ENCODE results near the gene ISY1. TPM values are rescaled to one million over a fixed set of nuclear protein-coding genes. Genes with fewer than 3 reads are reported as not detected.
A peak's percentile ranks its signal among the peaks of the same experiment; 100 is the strongest.

ISY1 gene
- total RNA-seq, 1 experiment from 2014 or later, result 35.6 TPM

GRCh38 chr3:129119365-129120100 lies 41.3 kb downstream of the ISY1 start:
- no TSS peak for BruUV-seq (replicated peaks)
- Mint-ChIP-seq H3K27me3 (ENCODE audit: insufficient read depth, unreplicated experiment) (no peaks in the 10 kb centered on the region), H3K9me3 (ENCODE audit: unreplicated experiment) (no peaks in the 10 kb centered on the region), H3K4me1 (ENCODE audit: low read depth, unreplicated experiment) (peaks cover 36% of the 10 kb centered on the region), H3K36me3 (ENCODE audit: insufficient read depth, unreplicated experiment) (peaks cover 25% of the 10 kb centered on the region), H3K4me3 (ENCODE audit: unreplicated experiment) (peak overlapping the region; percentile 80), H3K27ac (ENCODE audit: unreplicated experiment) (peak overlapping the region; percentile 88)
- no peaks in the 10 kb centered on the region for H3K9me3 ChIP-seq
- peaks cover 1% of the 10 kb centered on the region for H3K36me3 ChIP-seq (ENCODE audit: control insufficient read depth, insufficient read depth, low read length)
- peak; percentile 79 to 84 for DNase-seq
- no peak for TF ChIP-seq CTCF (IDR thresholded peaks at IDR 0.05; ENCODE audit: insufficient read depth in 1 of 2, low read depth in 1 of 2, low read length in 1 of 2, severe bottlenecking in 1 of 2, unreplicated experiment in 1 of 2)
- POLR2A ChIA-PET, result no interaction called here
- H3K4me1 ChIP-seq, result peaks cover 40% of the 10 kb centered on the region
- no peaks in the 10 kb centered on the region for H3K27me3 ChIP-seq (replicated peaks; ENCODE audit: control insufficient read depth, insufficient read depth, low read length)
- intact Hi-C loops (cut with micrococcal nuclease; ENCODE audit: unreplicated experiment), result loop anchor here (2.0 to 10.0 kb wide), 2 partner anchors 67 to 195 kb away; a partner anchor contains a TSS
- CTCF ChIA-PET, result interaction anchor here (0.6 to 3.7 kb wide), 4 partner anchors 35 to 149 kb away, joined by 3 to 21 read pairs (median 8); no protein-coding TSS in a partner anchor
- peak overlapping the region; percentile 78 for H3K4me3 ChIP-seq (ENCODE audit: low read depth, low read length)

- TF ChIP-seq CTCF (IDR thresholded peaks at IDR 0.05; ENCODE audit: insufficient read depth in 1 of 2, low read depth in 1 of 2, low read length in 1 of 2, severe bottlenecking in 1 of 2, unreplicated experiment in 1 of 2), result no peak
- POLR2A ChIA-PET, result no interaction called here
- Mint-ChIP-seq H3K9me3 (ENCODE audit: unreplicated experiment) (no peaks in the 10 kb centered on the region), H3K27me3 (ENCODE audit: insufficient read depth, unreplicated experiment) (no peaks in the 10 kb centered on the region), H3K4me1 (ENCODE audit: low read depth, unreplicated experiment) (peaks cover 36% of the 10 kb centered on the region), H3K27ac (ENCODE audit: unreplicated experiment) (no peak overlapping the region), H3K4me3 (ENCODE audit: unreplicated experiment) (peak overlapping the region; percentile 80), H3K36me3 (ENCODE audit: insufficient read depth, unreplicated experiment) (peaks cover 25% of the 10 kb centered on the region)
- intact Hi-C loops (cut with micrococcal nuclease; ENCODE audit: unreplicated experiment), result no loop called here
- BruUV-seq (replicated peaks), result no TSS peak
- DNase-seq, result no peak
- no peaks in the 10 kb centered on the region for H3K9me3 ChIP-seq
- H3K36me3 ChIP-seq (ENCODE audit: control insufficient read depth, insufficient read depth, low read length), result peaks cover 1% of the 10 kb centered on the region
- no peak overlapping the region for H3K4me3 ChIP-seq (ENCODE audit: low read depth, low read length)
- no peaks in the 10 kb centered on the region for H3K27me3 ChIP-seq (replicated peaks; ENCODE audit: control insufficient read depth, insufficient read depth, low read length)
- CTCF ChIA-PET, result interaction anchor here (2.0 to 3.7 kb wide), 2 partner anchors 64 to 148 kb away, joined by 10 to 21 read pairs; no protein-coding TSS in a partner anchor
- H3K4me1 ChIP-seq, result peaks cover 38% of the 10 kb centered on the region
These were observed 42.1 kb downstream of the ISY1 start for GRCh38 chr3:129118745-129119144.

GRCh38 chr3:129117134-129117533 lies 43.7 kb downstream of the ISY1 start:
- TF ChIP-seq CTCF (IDR thresholded peaks at IDR 0.05; ENCODE audit: insufficient read depth in 1 of 2, low read depth in 1 of 2, low read length in 1 of 2, severe bottlenecking in 1 of 2, unreplicated experiment in 1 of 2), result no peak
- Histone ChIP-seq H3K27me3 (replicated peaks; ENCODE audit: control insufficient read depth, insufficient read depth, low read length) (no peaks in the 10 kb centered on the region), H3K9me3 (no peaks in the 10 kb centered on the region), H3K4me3 (ENCODE audit: low read depth, low read length) (no peak overlapping the region), H3K36me3 (ENCODE audit: control insufficient read depth, insufficient read depth, low read length) (peaks cover 1% of the 10 kb centered on the region), H3K4me1 (peaks cover 22% of the 10 kb centered on the region)
- Mint-ChIP-seq H3K36me3 (ENCODE audit: insufficient read depth, unreplicated experiment) (peaks cover 22% of the 10 kb centered on the region), H3K4me3 (ENCODE audit: unreplicated experiment) (no peak overlapping the region), H3K4me1 (ENCODE audit: low read depth, unreplicated experiment) (peaks cover 24% of the 10 kb centered on the region), H3K27me3 (ENCODE audit: insufficient read depth, unreplicated experiment) (no peaks in the 10 kb centered on the region), H3K27ac (ENCODE audit: unreplicated experiment) (no peak overlapping the region), H3K9me3 (ENCODE audit: unreplicated experiment) (no peaks in the 10 kb centered on the region)
- ChIA-PET CTCF (interaction anchor here (0.9 kb wide), 1 partner anchor 64 kb away, joined by 10 read pairs; no protein-coding TSS in a partner anchor), POLR2A (no interaction called here)
- no TSS peak for BruUV-seq (replicated peaks)
- intact Hi-C loops (cut with micrococcal nuclease; ENCODE audit: unreplicated experiment), result no loop called here
- DNase-seq, result no peak
